K562 (cell line): ENCODE measurements around the gene CD72. TPM values are rescaled to one million over a fixed set of nuclear protein-coding genes. Genes with fewer than 3 reads are reported as not detected.

ENCODE experiments used
- ATAC-seq: fragments of 200-7000 bp; cut with Tn5 transposase; 3 replicates; pipeline ENCODE4 v1.9.1; 2020; ENCODE audit warnings: moderate library complexity
- BruUV-seq: library from RNA; stranded (reverse); fragments of 400-500 nt; replicated peaks from 2 replicates; lab custom pipeline; 2021; lab: Mats Ljungman, UMichigan
- CTCF ChIA-PET: fragments of 300-600 bp; formaldehyde crosslinking; extraction: SDS; loops from one replicate; lab custom pipeline; 2021; ENCODE audit warnings: low intra/inter-chr PET ratio; lab: Yijun Ruan, JAX
- POLR2A ChIA-PET: fragments of 300-600, 350-650 bp; sonication (Branson Sonifier 250); formaldehyde crosslinking; extraction: SDS; loops from one replicate; lab custom pipeline; 2021; ENCODE audit warnings: antibody characterized with exemption, inconsistent platforms; lab: Yijun Ruan, JAX
- DNase-seq, 4 experiments: peaks; one replicate each; pipeline versions ENCODE4 v3.0.0 to v3.0.0-alpha.2; 2011 to 2018; ENCODE audit warnings: low spot score in 3 of 4, mixed read lengths in 3 of 4; ENCODE audit errors: extremely low read depth in 1 of 4
- FAIRE-seq: peaks from 2 replicates; lab custom pipeline; 2011; peaks lifted over from hg19 to GRCh38; lab: Jason Lieb, UNC
- H2AFZ ChIP-seq: 2 replicates; pipeline ENCODE4 v1.6.0; 2011; ENCODE audit warnings: low read depth, low read length, control low read depth, inconsistent platforms
- H3K27ac ChIP-seq: fragments of 200-600 bp; 3 replicates; pipeline ENCODE4 v1.8.0; 2011; ENCODE audit warnings: low read depth, mild to moderate bottlenecking, control low read depth, inconsistent platforms, low read length, moderate library complexity, mixed read lengths; ENCODE audit errors: extremely low read depth
- H3K27me3 ChIP-seq, 2 experiments: fragments of 300-600 bp in 1 of 2; 2 replicates in 1 of 2; 3 replicates in 1 of 2; pipeline versions ENCODE4 v1.6.0 to v1.8.0; 2011; ENCODE audit warnings: inconsistent platforms in 2 of 2, low read length in 2 of 2, mild to moderate bottlenecking in 1 of 2, mixed read lengths in 1 of 2, moderate library complexity in 1 of 2; ENCODE audit not compliant: control insufficient read depth in 2 of 2, insufficient read depth in 2 of 2
- H3K36me3 ChIP-seq: fragments of 300-600 bp; 3 replicates; pipeline ENCODE4 v1.8.0; 2011; ENCODE audit warnings: mild to moderate bottlenecking, low read length, inconsistent platforms; ENCODE audit not compliant: control insufficient read depth, insufficient read depth
- H3K4me1 ChIP-seq, 2 experiments: fragments of 200-600 bp in 1 of 2; replicated peaks in 1 of 2; 2 replicates in 1 of 2; 3 replicates in 1 of 2; pipeline versions ENCODE4 v1.5.1 to v1.8.0; 2011; ENCODE audit warnings: inconsistent platforms in 2 of 2, low read length in 2 of 2, mild to moderate bottlenecking in 1 of 2, mixed read lengths in 1 of 2, moderate library complexity in 1 of 2; ENCODE audit not compliant: control insufficient read depth in 2 of 2, insufficient read depth in 2 of 2
- H3K4me2 ChIP-seq: 2 replicates; pipeline ENCODE4 v1.6.1; 2011; ENCODE audit warnings: low read length, control low read depth, inconsistent platforms, mixed read lengths; ENCODE audit not compliant: insufficient read depth
- H3K4me3 ChIP-seq: fragments of 200-600 bp; sonication (generic), shearing (Covaris generic); 2 replicates; pipeline ENCODE4 v1.5.1; 2016; ENCODE audit warnings: control low read depth, inconsistent platforms
- H3K79me2 ChIP-seq: fragments of 200-600 bp; 3 replicates; pipeline ENCODE4 v1.8.0; 2011; ENCODE audit warnings: low read length, inconsistent platforms; ENCODE audit not compliant: control insufficient read depth, insufficient read depth
- H3K9ac ChIP-seq, 2 experiments: 2 replicates each; pipeline versions ENCODE4 v1.6.0 to v1.6.1; 2011; ENCODE audit warnings: low read depth in 2 of 2, low read length in 2 of 2, control low read depth in 1 of 2, inconsistent platforms in 1 of 2, mild to moderate bottlenecking in 1 of 2, mixed read lengths in 1 of 2; ENCODE audit not compliant: insufficient read depth in 1 of 2
- H3K9me1 ChIP-seq: one replicate; pipeline ENCODE4 v1.6.0; 2011; ENCODE audit warnings: inconsistent platforms, mild to moderate bottlenecking, low read length, moderate library complexity; ENCODE audit not compliant: control insufficient read depth, insufficient read depth
- H3K9me3 ChIP-seq: replicated peaks from 2 replicates; pipeline ENCODE4 v1.5.1; 2011; ENCODE audit warnings: low read depth, low read length, inconsistent platforms; ENCODE audit not compliant: control insufficient read depth, insufficient read depth
- H4K20me1 ChIP-seq: replicated peaks from 2 replicates; pipeline ENCODE4 v1.6.1; 2011; ENCODE audit warnings: low read length, inconsistent platforms, mixed read lengths; ENCODE audit not compliant: control insufficient read depth, insufficient read depth
- ATF1 ChIP-seq, 2 experiments: fragments of 450-650 bp in 1 of 2; IDR thresholded peaks; 2 replicates each; pipeline ENCODE4 v1.6.1; 2016; ENCODE audit warnings: missing compliant biosample characterization in 1 of 2, missing genetic modification characterization in 1 of 2
- ATF3 ChIP-seq, 2 experiments: fragments of 450-650 bp in 1 of 2; sonication (generic) in 1 of 2; formaldehyde crosslinking in 1 of 2; IDR thresholded peaks in 1 of 2; conservative IDR thresholded peaks in 1 of 2; 2 replicates each; pipeline versions ENCODE4 v1.6.1 to v1.8.1; 2016 to 2023; ENCODE audit warnings: mild to moderate bottlenecking in 2 of 2, moderate library complexity in 2 of 2, inconsistent platforms in 1 of 2, missing genetic modification reagents in 1 of 2
- ATF7 ChIP-seq: fragments of 450-650 bp; IDR thresholded peaks from 2 replicates; pipeline ENCODE4 v1.7.1; 2014; ENCODE audit warnings: mild to moderate bottlenecking, moderate library complexity
- CC2D1A ChIP-seq: fragments of 450-650 bp; IDR thresholded peaks from 2 replicates; pipeline ENCODE4 v1.6.1; 2017; ENCODE audit warnings: mild to moderate bottlenecking
- CREB1 ChIP-seq, 2 experiments: sonication (generic) in 1 of 2; formaldehyde crosslinking in 1 of 2; IDR thresholded peaks; 2 replicates each; pipeline versions ENCODE4 v1.6.1 to v1.8.0; 2012 to 2022; ENCODE audit warnings: inconsistent platforms in 1 of 2, mild to moderate bottlenecking in 1 of 2, missing genetic modification reagents in 1 of 2, moderate library complexity in 1 of 2
- CREM ChIP-seq: IDR thresholded peaks from 2 replicates; pipeline ENCODE4 v1.6.1; 2014; ENCODE audit warnings: antibody characterized with exemption, low read depth
- ETV1 ChIP-seq: fragments of 450-650 bp; conservative IDR thresholded peaks from 2 replicates; pipeline ENCODE4 v1.6.1; 2016; ENCODE audit warnings: missing genetic modification characterization, control low read depth, low read depth, missing compliant biosample characterization
- GABPA ChIP-seq: fragments of 200-800 bp; sonication (Bioruptor generic); conservative IDR thresholded peaks from 2 replicates; pipeline ENCODE4 v1.6.1; 2016; ENCODE audit warnings: low read depth, missing genetic modification characterization, missing compliant biosample characterization
- KHSRP ChIP-seq: fragments of 450-650 bp; IDR thresholded peaks from 2 replicates; pipeline ENCODE4 v1.6.1; 2017
- NRF1 ChIP-seq, 2 experiments: fragments of 450-650 bp; IDR thresholded peaks in 1 of 2; conservative IDR thresholded peaks in 1 of 2; 2 replicates each; pipeline ENCODE4 v1.6.1; 2014; ENCODE audit warnings: mild to moderate bottlenecking in 2 of 2
- POLR2G ChIP-seq: fragments of 200-400 bp; formaldehyde crosslinking; IDR thresholded peaks from 2 replicates; pipeline ENCODE4 v1.6.1; 2017; ENCODE audit warnings: low read depth, mild to moderate bottlenecking, antibody characterized with exemption, low read length, moderate library complexity
- ZNF253 ChIP-seq: fragments of 250-450 bp; sonication (Bioruptor Pico); conservative IDR thresholded peaks from 2 replicates; pipeline ENCODE4 v1.6.1; 2021; ENCODE audit warnings: mild to moderate bottlenecking
- ZNF444 ChIP-seq: fragments of 250-450 bp; sonication (Bioruptor Pico); IDR thresholded peaks from 2 replicates; pipeline ENCODE4 v1.4.0; 2020; ENCODE audit warnings: mild to moderate bottlenecking, moderate library complexity
- WGBS: fragments of 100-300 bp; shearing (Covaris generic); methylation state at CpG from one replicate; pipeline ENCODE4 v1.1.6; 2016; ENCODE audit warnings: low coverage, mixed read lengths; ENCODE audit not compliant: insufficient coverage; ENCODE audit errors: missing lambda C conversion rate; 5-methylcytosine and 5-hydroxymethylcytosine counted together
- in situ Hi-C: fragments of 300-500 bp; cut with MboI; formaldehyde crosslinking; loops from 4 replicates; pipeline ENCODE4 v1.15.0; 2018; ENCODE audit warnings: inconsistent platforms, mixed read lengths
- intact Hi-C: fragments of 100-400 bp; cut with micrococcal nuclease; formaldehyde crosslinking; loops from 2 replicates; pipeline ENCODE4 v1.14.2; 2022
- polyA plus RNA-seq, 8 experiments: library from polyadenylated mRNA; depleted of rRNA in 4 of 8; stranded (reverse) in 5 of 8; unstranded in 3 of 8; fragments of >200 nt; fragmentation: Nextera tagmentation in 2 of 8; fragmentation: Illumina TruSeq in 1 of 8; extraction: Ambion mirVana in 2 of 8; extraction: Trizol in 1 of 8; gene quantifications; 2 replicates each; pipeline versions ENCODE4 v1.2.1 to v1.2.3, GENCODE V29; 2011 to 2014; ENCODE audit warnings: inconsistent platforms in 1 of 8, missing spikeins in 1 of 8
- total RNA-seq, 7 experiments: library from RNA; depleted of rRNA in 6 of 7; stranded (reverse); fragments of >200 nt in 6 of 7; fragmentation: Illumina TruSeq in 2 of 7; extraction: Trizol in 2 of 7; gene quantifications; 2 replicates each; pipeline versions ENCODE4 v1.2.1 to v1.2.3, GENCODE V29; 2011 to 2021; ENCODE audit warnings: low replicate concordance in 1 of 7
- TF ChIP-seq, protein P1 (sequence below): fragments of 450-650 bp; IDR thresholded peaks from 2 replicates; pipeline ENCODE4 v1.6.1; 2018; ENCODE audit not compliant: partially characterized antibody

CD72 gene
- total and polyA plus RNA-seq, 9 of the 15 experiments (the other 6 are each of a cell fraction or from before 2014, with no cell fraction given), result 0.11 to 0.78 (median 0.27) TPM; not detected in 1

- peak in 3 of 4 experiments; percentile 39 to 62 (median 53) for DNase-seq
- peak; percentile 71 for ATAC-seq
- Histone ChIP-seq H3K27ac (no peak overlapping the region), H3K9ac (peak overlapping the region in 1 of 2 experiments; percentile 83; a peak in 2 of 4 replicates), H3K4me2 (peak overlapping the region; percentile 62), H3K36me3 (no peaks in the 10 kb centered on the region), H3K9me3 (no peaks in the 10 kb centered on the region), H4K20me1 (no peaks in the 10 kb centered on the region), H3K9me1 (no peaks in the 10 kb centered on the region), H2AFZ (peak overlapping the region; percentile 78), H3K27me3 (peaks cover 3 to 27% of the 10 kb centered on the region in 2 experiments; a peak in 3 of 5 replicates), H3K4me3 (peak overlapping the region; percentile 15; the same call in 1 of the 2 replicates), H3K79me2 (no peaks in the 10 kb centered on the region), H3K4me1 (peaks cover 5 to 24% of the 10 kb centered on the region in 2 experiments; a peak in 3 of 5 replicates)
- intact Hi-C loops, result no loop called here
- in situ Hi-C loops, result no loop called here
- no peak for FAIRE-seq
- ChIA-PET POLR2A (no interaction called here), CTCF (no interaction called here)
- BruUV-seq, result no TSS peak
- TF ChIP-seq, protein P1, sequence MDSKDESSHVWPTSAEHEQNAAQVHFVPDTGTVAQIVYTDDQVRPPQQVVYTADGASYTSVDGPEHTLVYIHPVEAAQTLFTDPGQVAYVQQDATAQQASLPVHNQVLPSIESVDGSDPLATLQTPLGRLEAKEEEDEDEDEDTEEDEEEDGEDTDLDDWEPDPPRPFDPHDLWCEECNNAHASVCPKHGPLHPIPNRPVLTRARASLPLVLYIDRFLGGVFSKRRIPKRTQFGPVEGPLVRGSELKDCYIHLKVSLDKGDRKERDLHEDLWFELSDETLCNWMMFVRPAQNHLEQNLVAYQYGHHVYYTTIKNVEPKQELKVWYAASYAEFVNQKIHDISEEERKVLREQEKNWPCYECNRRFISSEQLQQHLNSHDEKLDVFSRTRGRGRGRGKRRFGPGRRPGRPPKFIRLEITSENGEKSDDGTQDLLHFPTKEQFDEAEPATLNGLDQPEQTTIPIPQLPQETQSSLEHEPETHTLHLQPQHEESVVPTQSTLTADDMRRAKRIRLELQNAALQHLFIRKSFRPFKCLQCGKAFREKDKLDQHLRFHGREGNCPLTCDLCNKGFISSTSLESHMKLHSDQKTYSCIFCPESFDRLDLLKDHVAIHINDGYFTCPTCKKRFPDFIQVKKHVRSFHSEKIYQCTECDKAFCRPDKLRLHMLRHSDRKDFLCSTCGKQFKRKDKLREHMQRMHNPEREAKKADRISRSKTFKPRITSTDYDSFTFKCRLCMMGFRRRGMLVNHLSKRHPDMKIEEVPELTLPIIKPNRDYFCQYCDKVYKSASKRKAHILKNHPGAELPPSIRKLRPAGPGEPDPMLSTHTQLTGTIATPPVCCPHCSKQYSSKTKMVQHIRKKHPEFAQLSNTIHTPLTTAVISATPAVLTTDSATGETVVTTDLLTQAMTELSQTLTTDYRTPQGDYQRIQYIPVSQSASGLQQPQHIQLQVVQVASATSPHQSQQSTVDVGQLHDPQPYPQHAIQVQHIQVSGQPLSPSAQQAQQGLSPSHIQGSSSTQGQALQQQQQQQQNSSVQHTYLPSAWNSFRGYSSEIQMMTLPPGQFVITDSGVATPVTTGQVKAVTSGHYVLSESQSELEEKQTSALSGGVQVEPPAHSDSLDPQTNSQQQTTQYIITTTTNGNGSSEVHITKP, result peak; percentile 54
- no peak for TF ChIP-seq ZNF253 (CRISPR knock-in tag)
- TF ChIP-seq CREB1 (IDR thresholded peaks at IDR 0.05), result no peak
- TF ChIP-seq CREB1 (CRISPR knock-in tag; IDR thresholded peaks at IDR 0.05), result peak; percentile 75
- TF ChIP-seq ZNF444 (CRISPR knock-in tag), result no peak
- peak; percentile 68 for TF ChIP-seq CREM
- no peak for TF ChIP-seq ATF1 (CRISPR knock-in tag; IDR thresholded peaks at IDR 0.05)
- peak; percentile 87 for TF ChIP-seq ATF1 (tag; IDR thresholded peaks at IDR 0.05)
- peak; percentile 29 to 36; a peak in 2 of 4 replicates for TF ChIP-seq NRF1 (conservative IDR thresholded peaks at IDR 0.05 in 1 of 2, IDR thresholded peaks at IDR 0.05 in 1 of 2)
- 0 out of 2 replicates have a peak, but pooled peaks have one; percentile 31 for TF ChIP-seq POLR2G
- TF ChIP-seq GABPA (tag), result peak; percentile 39; the same call in 1 of the 2 replicates
- TF ChIP-seq KHSRP, result 0 out of 2 replicates have a peak, but pooled peaks have one; percentile 19
- peak; percentile 77 for TF ChIP-seq ATF7
- 0 out of 2 replicates have a peak, but pooled peaks have one; percentile 11 for TF ChIP-seq ETV1 (tag)
- TF ChIP-seq CC2D1A, result no peak
- peak; percentile 67 for TF ChIP-seq ATF3 (IDR thresholded peaks at IDR 0.05)
- TF ChIP-seq ATF3 (CRISPR knock-in tag; conservative IDR thresholded peaks at IDR 0.05), result no peak
- WGBS, result 7% methylated on average over 12 of the region's 51 CpGs
These were observed 1.3 kb downstream of the CD72 start for GRCh38 chr9:35616681-35617459.
